Stimulated activated naive CD8-positive, alpha-beta T cell treated with anti-CD3 and anti-CD28 coated beads, Interleukin-15, amount 100 ng/mL, for 72 hours (primary cell): ENCODE results near the gene ASB16.
A peak's percentile ranks its signal among the peaks of the same experiment; 100 is the strongest.

Experiments used
- ATAC-seq: fragments of 150-1000 bp; cut with Tn5 transposase; 2 replicates; pipeline ENCODE4 v1.10.0; 2021; ENCODE audit warnings: mild to moderate bottlenecking, moderate library complexity
- DNase-seq, 2 donors: peaks; one replicate each; pipeline ENCODE4 v3.0.0; 2021 to 2022
- H3K27ac Mint-ChIP-seq, 2 donors: one replicate each; pipeline ENCODE4 v1.8.0; 2022; ENCODE audit warnings: mild to moderate bottlenecking in 2 of 2, mixed read lengths in 2 of 2, moderate library complexity in 2 of 2
- H3K27me3 Mint-ChIP-seq: one replicate; pipeline ENCODE4 v1.8.0; 2022; ENCODE audit warnings: mixed read lengths
- H3K4me1 Mint-ChIP-seq: one replicate; pipeline ENCODE4 v1.8.0; 2022; ENCODE audit warnings: mild to moderate bottlenecking, mixed read lengths
- H3K4me3 Mint-ChIP-seq, 2 donors: one replicate each; pipeline ENCODE4 v1.8.0; 2022; ENCODE audit warnings: mild to moderate bottlenecking in 2 of 2, mixed read lengths in 2 of 2, moderate library complexity in 1 of 2
- H3K9me3 Mint-ChIP-seq, 2 donors: one replicate each; pipeline ENCODE4 v1.8.0; 2022; ENCODE audit warnings: mixed read lengths in 2 of 2

ASB16 gene

DNA sequence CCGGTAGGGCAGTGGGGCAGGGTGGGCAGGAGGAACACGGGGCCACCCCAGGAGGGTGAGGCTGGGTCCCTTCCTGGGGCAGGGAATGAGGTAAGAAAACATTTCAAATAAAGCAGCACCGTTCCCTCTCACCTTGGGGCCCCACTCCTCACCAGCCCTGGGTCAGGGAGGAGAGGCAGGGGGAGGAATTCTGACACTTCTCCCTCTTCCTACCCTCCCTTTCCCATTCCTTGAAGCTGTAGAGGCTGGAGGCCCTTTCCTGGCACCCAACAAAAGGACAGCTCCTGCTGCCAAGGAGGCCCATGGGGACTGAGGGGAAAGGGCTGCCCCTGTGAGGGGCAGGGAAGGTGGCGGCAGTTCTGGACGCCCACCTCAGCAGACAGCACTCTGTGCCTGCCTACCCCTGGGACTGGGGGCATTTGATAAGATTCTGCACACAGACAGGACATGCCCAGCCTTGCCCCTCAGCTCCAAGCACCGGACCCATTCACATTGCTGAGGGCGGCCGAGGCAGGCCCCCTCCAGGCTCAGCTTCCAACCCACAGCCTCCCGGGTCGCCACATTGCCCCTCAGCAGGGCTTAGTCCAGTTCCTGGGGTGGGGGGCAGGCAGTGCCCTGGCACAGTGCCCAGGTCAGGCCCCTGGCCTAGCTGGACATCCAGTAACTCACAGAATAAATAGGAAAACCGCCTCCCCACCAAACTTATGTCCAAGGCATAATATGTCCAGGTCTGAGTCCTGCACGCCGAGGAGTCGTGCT, 23.0 kb downstream of the ASB16 start:
- Mint-ChIP-seq H3K27ac (peak overlapping the region; percentile 94 to 96), H3K9me3 (no peaks in the 10 kb centered on the region), H3K4me1 (peaks cover 32% of the 10 kb centered on the region), H3K4me3 (no peak overlapping the region), H3K27me3 (no peaks in the 10 kb centered on the region)
- no peak for ATAC-seq
- DNase-seq = no peak

DNA sequence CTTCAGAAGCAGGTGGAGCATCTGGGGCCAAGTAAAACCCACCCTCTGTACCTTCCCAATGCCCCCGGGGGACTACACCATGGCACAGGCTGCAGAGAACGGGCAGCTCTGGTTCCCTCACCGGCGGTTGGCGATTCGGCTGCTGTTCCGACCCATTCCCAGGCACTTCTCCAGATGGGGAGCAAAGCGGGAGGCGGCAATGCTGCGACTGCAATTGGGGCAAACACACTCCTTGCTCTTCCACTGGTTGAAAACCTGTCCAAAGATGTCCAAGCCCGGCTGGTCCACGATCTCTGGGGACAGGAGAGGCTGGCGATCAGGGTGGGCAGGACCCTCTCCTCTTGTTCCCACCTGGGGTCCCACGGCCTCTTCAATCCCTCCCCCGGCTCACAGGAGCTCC, 26.6 kb downstream of the ASB16 start:
- H3K27me3 Mint-ChIP-seq = no peaks in the 10 kb centered on the region
- peaks cover 31% of the 10 kb centered on the region for H3K4me1 Mint-ChIP-seq
- no peak for ATAC-seq
- no peak for DNase-seq
- peak overlapping the region in 1 of 2 donors; percentile 83 for H3K4me3 Mint-ChIP-seq
- H3K9me3 Mint-ChIP-seq = no peaks in the 10 kb centered on the region
- H3K27ac Mint-ChIP-seq = peak overlapping the region in 1 of 2 donors; percentile 39

DNA sequence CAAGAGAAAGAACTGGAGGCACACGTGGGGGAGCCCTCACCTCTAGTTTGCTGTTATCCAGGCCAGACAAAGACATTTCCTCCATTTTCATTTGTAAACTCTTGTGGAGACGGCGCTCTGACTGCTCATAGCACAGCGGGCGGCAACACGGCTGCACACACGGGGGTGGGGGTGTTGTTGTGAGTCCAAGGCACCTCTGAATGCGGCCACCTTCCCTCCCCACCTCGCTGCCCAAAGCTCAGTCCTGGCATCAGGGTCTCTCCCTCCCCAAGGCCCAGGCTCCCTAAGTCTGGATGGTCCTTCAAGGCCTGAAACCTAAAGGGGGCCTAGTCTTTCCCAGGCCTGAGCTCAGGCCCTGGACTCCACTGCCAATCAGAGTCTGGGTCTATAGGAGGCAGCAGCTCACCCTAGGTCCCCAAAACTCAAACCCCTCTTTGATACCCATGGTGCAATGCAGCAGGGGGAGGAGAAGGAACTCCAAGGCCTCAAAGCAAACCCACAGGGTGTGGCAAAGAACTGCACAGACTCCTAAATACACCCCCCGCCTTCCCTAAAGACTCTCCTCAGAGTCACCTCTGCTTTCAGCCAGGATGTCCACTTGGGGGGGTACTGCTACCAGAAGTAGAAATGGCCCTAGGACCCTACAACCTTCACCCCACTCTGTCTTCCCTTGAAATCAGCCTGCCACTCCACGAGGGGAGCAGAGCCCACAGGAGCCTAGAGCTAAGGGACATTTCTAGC, 27.6 kb downstream of the ASB16 start:
- peaks cover 38% of the 10 kb centered on the region for H3K4me1 Mint-ChIP-seq
- H3K27me3 Mint-ChIP-seq = no peaks in the 10 kb centered on the region
- H3K27ac Mint-ChIP-seq = peak overlapping the region; percentile 91
- ATAC-seq (peak; percentile 32), DNase-seq (peak; percentile 38 to 56)
- H3K4me3 Mint-ChIP-seq = peak overlapping the region; percentile 83 to 87
- H3K9me3 Mint-ChIP-seq = no peaks in the 10 kb centered on the region

DNA sequence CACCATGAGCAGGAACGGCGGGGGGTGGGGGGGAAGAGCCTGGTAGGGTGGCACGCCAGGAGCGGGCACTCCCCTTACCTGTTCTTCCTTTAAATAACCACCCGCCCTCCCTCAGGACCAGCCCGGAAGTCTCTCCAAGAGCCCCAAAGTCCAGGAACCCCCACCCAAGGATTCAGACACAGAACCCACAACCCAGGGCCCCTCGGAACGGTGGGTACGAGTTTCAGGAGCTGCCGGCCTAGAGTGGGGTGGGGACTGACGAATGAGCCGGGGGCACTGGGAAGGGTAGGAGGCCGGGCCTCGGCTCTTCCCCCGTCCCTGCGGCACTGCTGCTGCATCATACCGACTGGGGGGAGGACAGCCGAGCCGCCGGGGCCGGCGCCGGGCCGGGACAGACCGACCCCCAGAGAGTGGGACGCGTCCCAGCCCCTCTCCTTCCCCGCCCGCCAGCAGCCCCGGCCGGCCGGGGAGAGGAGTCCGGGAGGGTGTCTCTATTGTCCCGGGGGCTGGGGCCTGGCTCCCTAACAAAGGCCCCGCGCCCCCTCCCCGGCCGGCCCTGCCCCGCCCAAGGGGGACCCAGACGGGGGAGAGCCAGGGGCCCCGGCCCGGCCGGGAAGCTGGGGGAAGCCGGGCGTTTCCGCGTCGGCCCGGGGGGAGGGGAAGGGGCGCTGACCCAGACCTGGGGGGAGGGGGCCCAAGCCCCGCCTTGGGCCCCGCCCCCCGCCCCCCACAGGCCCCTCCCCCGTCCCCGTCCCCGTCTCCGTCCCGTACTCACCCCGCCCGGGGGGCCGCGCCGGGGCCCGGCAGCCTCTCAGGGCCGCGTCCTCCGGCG, 28.4 kb downstream of the ASB16 start:
- peak; percentile 54 to 63 for DNase-seq

DNA sequence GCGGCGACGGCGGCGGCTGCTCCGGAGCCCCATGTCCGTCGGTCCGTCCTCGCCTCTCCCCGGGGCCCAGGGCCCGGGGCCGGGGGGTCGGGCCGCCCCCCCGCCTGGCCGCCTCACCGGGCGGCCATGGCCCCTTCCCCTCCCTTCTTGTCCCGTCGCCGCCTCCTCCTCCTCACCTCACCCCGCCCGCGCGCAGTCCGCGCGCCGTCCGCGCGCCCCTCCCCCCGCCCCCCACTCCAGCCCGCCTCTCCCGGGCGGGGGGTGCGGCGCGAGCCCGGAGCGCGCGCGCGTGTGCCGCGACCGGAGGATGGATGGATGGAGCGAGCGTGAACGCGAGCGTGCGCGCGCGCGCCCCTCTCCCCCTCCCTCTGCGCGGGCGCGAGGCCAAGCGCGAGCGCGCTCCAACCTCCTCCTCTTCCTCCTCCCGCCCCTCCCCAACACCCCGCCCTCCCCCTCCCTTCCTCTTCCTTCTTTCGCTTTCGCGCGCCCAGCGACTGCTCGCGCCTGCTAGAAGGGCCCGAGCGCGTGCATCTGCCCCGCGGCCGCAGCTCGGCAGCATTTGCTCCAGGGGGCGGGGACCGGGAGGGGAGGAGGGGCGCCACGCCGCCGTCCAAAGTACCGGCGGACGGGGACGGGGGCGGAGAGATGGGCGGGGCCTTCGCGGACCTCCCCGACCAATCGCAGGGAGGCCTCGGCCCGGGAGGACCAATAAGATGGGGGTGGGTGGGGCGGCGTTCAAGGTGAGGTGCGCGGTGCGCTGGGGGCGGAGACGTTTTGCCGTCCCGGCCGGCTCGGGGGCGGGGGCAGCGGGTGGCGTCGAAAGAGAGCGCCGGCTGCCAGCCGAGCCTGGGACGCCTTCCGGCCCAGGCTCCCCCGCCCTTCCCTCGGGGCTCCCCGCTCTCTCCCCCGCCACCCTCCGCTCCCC, 29.3 kb downstream of the ASB16 start, which contains the start of gene ATXN7L3:
TSS of gene ATXN7L3 (minus strand) at position 332 of the 925 bp plus-strand sequence. CDS start 1,814 bp downstream, outside the sequence.
- no peaks in the 10 kb centered on the region for H3K27me3 Mint-ChIP-seq
- H3K9me3 Mint-ChIP-seq = no peaks in the 10 kb centered on the region
- H3K4me3 Mint-ChIP-seq = peak within 1 kb of the TSS; percentile 94 to 95
- peaks cover 55% of the 10 kb centered on the region for H3K4me1 Mint-ChIP-seq
- ATAC-seq (peak; percentile 84), DNase-seq (peak; percentile 98)
- H3K27ac Mint-ChIP-seq = peak within 1 kb of the TSS; percentile 91 to 97

More for the DNA sequence above, 28.4 kb downstream of the ASB16 start:
- H3K27me3 Mint-ChIP-seq = no peaks in the 10 kb centered on the region
- peak overlapping the region; percentile 91 for H3K27ac Mint-ChIP-seq
- H3K9me3 Mint-ChIP-seq = no peaks in the 10 kb centered on the region
- H3K4me1 Mint-ChIP-seq = peaks cover 46% of the 10 kb centered on the region
- peak overlapping the region; percentile 83 to 87 for H3K4me3 Mint-ChIP-seq
- peak; percentile 17 for ATAC-seq

DNA sequence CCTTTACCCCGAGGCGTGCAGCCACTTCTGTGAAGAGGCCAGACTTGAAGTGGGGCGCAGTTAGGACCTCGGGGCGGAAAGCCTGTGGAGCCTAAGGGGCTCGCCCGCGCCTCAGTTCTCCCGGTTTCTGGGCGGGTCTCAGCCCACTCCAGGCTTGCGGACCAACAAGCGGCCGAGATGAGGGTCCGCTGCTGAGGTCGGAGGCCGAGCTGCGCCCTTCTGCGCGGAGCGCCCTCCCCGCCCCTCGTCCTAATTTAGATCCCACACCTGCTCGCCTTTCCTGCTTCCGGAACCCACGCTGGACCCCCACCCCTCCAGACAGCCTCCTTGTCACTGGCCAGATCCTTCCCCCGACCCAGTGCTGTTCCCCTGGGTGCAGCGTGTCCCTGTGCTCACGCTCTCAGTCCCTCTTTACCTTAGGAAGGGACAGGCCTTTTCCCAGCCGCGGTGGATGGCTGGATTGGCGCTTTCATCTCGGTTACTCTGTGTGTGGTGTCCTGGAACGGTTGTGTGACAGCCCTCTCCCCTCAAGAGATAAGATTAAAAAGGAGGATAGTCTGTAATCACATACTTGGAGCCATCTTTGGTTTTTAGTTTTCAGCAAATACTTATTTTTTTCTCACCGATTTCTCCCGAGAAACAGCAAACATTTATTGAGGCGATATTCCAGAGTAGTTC, 30.1 kb downstream of the ASB16 start:
- no peak for ATAC-seq
- DNase-seq = no peak
- H3K27me3 Mint-ChIP-seq = no peaks in the 10 kb centered on the region
- peak overlapping the region; percentile 94 to 95 for H3K4me3 Mint-ChIP-seq
- H3K9me3 Mint-ChIP-seq = no peaks in the 10 kb centered on the region
- peaks cover 55% of the 10 kb centered on the region for H3K4me1 Mint-ChIP-seq
- H3K27ac Mint-ChIP-seq = peak overlapping the region; percentile 87 to 97

DNA sequence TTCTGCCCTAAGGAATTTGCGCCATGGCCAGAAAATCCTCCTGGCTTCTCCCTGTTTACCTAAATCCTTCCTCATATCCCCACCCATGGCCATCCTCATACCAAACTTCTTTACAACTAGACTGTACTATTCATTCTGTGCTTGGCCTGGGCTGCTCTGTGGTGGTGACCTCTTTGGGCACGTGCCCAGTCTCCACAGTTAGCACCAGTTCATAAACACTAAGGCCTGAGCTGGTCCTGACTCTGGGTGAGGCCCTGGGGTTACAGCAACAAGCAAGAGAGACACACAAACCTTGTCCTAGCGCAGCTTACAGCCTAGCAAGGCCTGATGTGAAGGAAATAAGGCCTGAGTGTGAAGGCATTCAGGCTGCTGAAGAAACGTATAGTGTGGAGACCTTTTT, 32.3 kb downstream of the ASB16 start:
- Mint-ChIP-seq H3K4me1 (peaks cover 45% of the 10 kb centered on the region), H3K27me3 (no peaks in the 10 kb centered on the region), H3K9me3 (no peaks in the 10 kb centered on the region), H3K27ac (peak overlapping the region in 1 of 2 donors; percentile 36), H3K4me3 (no peak overlapping the region)
- DNase-seq (no peak), ATAC-seq (no peak)

DNA sequence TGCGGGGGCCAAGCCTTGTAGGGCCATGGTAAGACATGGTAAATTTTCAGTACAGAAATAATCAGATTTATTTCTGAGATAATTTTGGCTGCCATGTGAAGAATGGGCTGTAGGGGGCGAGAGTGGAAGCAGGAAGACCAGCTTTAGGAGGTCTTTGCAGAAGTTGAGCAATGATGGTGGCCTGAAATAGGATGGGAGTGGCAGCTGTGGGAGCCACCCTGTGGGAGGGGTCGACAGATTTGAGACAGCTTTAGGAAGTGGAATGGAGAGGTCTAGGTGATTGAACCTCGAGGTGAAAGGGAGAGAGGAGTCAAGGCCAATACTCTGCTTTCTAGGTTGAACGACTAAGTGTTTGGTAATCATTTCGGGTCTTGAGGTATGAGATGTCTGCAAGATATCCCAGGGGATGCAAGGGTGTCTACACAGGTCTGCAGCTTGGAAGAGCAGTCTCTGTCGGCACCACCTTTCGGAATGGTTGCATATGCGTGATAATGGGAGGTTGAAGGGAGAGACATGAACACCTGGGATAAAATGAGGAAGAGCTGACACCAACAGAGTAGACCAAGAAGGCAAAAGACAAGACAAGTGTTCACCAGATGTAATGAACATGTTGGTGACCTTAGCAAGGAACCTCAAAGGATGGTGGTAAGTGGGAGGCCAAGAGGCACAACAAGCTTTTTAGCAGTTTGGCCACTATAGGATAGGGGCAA, 33.4 kb downstream of the ASB16 start:
- Mint-ChIP-seq H3K27ac (peak overlapping the region; percentile 2 to 80), H3K27me3 (no peaks in the 10 kb centered on the region), H3K4me1 (peaks cover 46% of the 10 kb centered on the region), H3K9me3 (no peaks in the 10 kb centered on the region), H3K4me3 (no peak overlapping the region)
- DNase-seq = peak; percentile 52 to 59
- ATAC-seq = no peak

DNA sequence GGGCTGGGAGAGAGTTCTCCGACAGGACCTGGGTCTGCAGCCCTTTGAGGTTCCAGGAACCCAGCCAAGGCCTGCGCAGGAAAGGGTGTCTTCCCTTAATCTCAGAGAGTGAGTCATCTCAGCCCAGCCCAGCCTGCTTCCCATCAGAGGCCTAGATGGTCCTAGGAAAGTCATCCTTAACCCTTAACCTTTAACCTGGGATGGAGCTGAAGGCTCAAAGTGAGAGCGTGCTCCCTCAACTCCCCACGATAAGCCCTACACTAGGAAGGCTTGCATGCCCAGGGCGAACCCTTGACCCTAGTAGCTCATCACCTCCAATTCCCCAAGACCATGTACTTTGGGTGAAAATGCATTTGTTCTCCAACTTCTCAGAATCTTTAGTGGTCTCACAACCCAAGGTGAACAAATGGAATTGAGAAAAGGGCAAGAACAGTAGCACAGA, 34.0 kb downstream of the ASB16 start:
- H3K27me3 Mint-ChIP-seq = no peaks in the 10 kb centered on the region
- H3K4me3 Mint-ChIP-seq = no peak overlapping the region
- H3K9me3 Mint-ChIP-seq = no peaks in the 10 kb centered on the region
- no peak for DNase-seq
- H3K27ac Mint-ChIP-seq = no peak overlapping the region
- no peak for ATAC-seq
- H3K4me1 Mint-ChIP-seq = peaks cover 52% of the 10 kb centered on the region

DNA sequence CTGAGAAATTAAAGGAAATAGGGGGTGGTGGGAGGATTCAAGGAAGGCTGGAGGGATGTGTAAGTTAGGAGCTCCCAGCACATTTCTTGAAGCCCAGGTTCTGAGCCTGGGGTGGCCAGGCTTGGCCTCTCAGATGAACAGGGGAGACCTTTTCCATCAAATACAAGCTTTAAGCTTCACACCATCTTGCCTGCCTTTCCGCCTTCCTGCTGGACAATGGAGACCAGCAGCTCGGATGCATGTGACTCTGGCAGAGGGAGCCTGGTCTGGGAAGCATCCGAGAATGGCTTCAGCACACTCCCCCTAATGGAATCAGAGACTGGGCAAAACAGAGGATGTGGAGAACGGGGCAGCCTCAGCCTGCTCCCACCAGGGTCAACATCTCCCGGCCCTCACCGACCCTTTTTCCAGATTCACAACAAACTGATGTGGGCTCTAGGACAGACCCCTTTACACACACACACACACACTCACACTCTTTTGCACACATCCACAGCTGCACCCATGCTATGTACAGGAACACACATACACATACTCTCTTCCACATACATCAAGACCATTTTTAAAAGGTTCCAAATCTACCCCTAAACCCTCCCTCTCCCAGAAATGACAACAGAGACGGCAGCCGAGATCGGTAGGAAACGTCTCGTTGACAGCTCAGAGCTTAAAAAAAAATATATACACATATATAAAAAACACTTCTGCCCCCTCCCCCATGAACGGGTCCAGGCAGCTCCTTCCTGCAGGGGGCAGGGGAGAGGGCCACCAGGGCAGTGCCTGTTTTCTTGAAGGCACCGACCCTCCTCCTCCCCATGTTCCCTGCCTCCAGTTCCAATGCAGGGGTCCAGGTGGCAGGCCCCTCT, 35.7 kb downstream of the ASB16 start:
- no peak overlapping the region for H3K4me3 Mint-ChIP-seq
- H3K4me1 Mint-ChIP-seq = peaks cover 66% of the 10 kb centered on the region
- DNase-seq = no peak
- no peaks in the 10 kb centered on the region for H3K27me3 Mint-ChIP-seq
- no peak overlapping the region for H3K27ac Mint-ChIP-seq
- no peak for ATAC-seq
- no peaks in the 10 kb centered on the region for H3K9me3 Mint-ChIP-seq

DNA sequence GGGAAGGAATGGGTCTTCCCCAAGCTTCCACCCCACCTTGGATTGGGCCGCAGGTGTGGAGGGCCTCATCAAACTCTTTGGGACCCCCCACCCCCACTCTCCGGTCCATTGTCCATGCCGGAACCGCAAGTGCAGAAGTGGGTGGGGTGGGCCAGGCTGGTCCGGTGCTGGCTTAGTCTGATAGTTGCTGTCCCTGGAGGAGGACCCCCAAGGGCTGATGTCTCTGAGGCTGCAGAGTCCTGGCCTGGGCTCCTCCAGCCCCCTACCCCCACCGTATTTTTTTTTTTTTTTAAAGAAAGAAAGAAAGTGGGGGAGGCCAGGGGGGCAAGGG, 36.3 kb downstream of the ASB16 start:
- no peaks in the 10 kb centered on the region for H3K9me3 Mint-ChIP-seq
- no peak overlapping the region for H3K27ac Mint-ChIP-seq
- DNase-seq = no peak
- no peak overlapping the region for H3K4me3 Mint-ChIP-seq
- no peak for ATAC-seq
- H3K27me3 Mint-ChIP-seq = no peaks in the 10 kb centered on the region
- H3K4me1 Mint-ChIP-seq = peaks cover 69% of the 10 kb centered on the region

DNA sequence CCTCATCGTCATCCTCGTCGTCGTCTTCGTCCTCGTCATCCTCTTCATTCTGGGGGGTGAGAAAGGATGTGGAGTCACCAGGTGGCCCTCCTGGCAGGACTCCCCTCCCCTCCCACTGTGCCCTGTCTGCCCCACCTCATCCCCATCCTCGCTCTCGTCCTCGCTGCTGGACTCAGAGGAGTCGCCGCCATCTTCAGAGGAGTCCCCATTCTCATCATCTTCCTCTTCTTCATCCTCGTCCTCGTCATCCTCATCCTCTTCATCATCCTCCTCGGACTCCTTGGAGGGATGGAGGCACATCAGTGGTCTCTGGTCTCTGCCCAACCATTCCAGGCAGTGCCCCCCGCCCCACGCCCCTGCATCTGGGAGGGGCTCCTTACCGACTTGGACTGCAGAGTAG, 36.8 kb downstream of the ASB16 start:
- H3K27ac Mint-ChIP-seq = no peak overlapping the region
- no peaks in the 10 kb centered on the region for H3K9me3 Mint-ChIP-seq
- ATAC-seq (no peak), DNase-seq (no peak)
- H3K4me3 Mint-ChIP-seq = no peak overlapping the region
- no peaks in the 10 kb centered on the region for H3K27me3 Mint-ChIP-seq
- peaks cover 74% of the 10 kb centered on the region for H3K4me1 Mint-ChIP-seq

DNA sequence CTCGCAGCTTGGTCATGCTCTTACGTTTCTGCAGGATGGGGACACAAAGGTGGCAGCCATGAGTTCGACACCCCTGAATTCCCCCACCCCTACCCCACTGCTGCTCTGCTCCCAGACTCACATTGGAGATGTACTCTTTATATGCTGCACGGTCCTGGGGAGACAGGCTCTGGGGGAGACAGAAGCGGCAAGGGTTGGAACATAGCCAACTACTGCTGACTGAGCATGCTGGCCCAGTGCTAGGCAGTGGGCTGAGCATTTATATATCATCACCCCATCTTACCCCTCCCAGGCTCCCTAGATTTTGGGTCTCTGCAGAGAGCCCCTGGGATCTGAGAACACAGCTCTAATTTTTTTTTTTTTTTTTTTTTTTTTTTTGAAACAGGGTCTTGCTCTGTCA, 37.2 kb downstream of the ASB16 start:
- Mint-ChIP-seq H3K27ac (no peak overlapping the region), H3K4me1 (peaks cover 74% of the 10 kb centered on the region), H3K27me3 (no peaks in the 10 kb centered on the region), H3K9me3 (no peaks in the 10 kb centered on the region), H3K4me3 (no peak overlapping the region)
- ATAC-seq (no peak), DNase-seq (no peak)
